NCI-H146 treated with DMSO at 0.1 percent for 48 hours (cell line): ENCODE data around the gene PDK4.

Source experiments
- DNase-seq: peaks from one replicate; lab custom pipeline; 2025; ENCODE audit not compliant: unreplicated experiment; lab: John Stamatoyannopoulos, UW

Gene PDK4

GRCh38 chr7:95535662-95536061 is 60.7 kb downstream of the PDK4 start:
- no peak for DNase-seq

DNA sequence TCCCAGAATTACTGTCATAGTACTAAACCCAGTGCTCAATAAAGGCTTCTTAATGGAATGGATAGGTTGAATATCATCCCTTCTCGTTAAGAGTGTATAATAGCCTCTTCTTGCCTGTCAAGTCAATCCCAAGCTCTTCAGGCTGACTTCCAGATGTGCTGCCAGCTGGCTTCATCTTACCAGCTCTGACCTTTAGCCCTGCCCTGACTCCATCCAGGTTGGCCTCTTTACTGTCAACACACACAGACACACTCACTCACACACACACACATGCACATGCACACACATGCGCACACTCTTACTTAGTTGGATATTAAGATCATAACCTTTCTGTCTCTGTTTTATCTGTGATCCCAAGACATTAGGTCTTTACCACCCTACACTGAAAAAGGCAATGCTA is 61.5 kb downstream of the PDK4 start:
- no peak for DNase-seq
